ENCODE results near the gene VCAN.

DNA sequence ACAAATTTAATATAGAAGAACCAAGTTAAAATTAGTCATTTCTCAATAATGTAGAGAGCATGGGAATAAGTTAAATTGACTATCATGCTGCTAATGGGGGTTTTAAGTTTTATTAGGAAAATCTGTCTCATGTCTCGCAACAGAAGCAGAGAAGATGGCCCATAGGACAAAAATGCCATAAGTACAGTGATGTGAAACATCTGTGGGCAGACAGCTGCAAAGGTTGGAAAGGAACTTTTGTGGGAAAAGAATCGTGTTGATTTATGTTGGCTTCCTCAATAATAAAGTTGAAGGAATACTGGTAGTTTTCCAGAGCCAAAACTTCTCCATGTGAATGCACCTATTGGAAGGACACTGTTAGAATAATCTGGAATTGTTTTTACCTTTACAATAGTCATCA, 44.8 kb downstream of the VCAN start:
- TF ChIP-seq POLR2A (IDR thresholded peaks at IDR 0.05) = no peak
- no peak for TF ChIP-seq POLR2AphosphoS5 (IDR thresholded peaks at IDR 0.05)
- no peak for TF ChIP-seq CTCF (IDR thresholded peaks at IDR 0.05)
